GOT3 (cell line): Measurements from ENCODE around the gene ACSM2A.
"Not testable (repeated sequence)": the region's sequence is repeated elsewhere in the genome, so short reads cannot be mapped to it uniquely, and the experiment has no call there.

Experiments used
- DNase-seq: peaks from one replicate; lab custom pipeline; 2025; ENCODE audit warnings: mixed read lengths; lab: John Stamatoyannopoulos, UW

ACSM2A gene, protein sequence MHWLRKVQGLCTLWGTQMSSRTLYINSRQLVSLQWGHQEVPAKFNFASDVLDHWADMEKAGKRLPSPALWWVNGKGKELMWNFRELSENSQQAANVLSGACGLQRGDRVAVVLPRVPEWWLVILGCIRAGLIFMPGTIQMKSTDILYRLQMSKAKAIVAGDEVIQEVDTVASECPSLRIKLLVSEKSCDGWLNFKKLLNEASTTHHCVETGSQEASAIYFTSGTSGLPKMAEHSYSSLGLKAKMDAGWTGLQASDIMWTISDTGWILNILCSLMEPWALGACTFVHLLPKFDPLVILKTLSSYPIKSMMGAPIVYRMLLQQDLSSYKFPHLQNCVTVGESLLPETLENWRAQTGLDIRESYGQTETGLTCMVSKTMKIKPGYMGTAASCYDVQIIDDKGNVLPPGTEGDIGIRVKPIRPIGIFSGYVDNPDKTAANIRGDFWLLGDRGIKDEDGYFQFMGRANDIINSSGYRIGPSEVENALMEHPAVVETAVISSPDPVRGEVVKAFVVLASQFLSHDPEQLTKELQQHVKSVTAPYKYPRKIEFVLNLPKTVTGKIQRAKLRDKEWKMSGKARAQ

DNA sequence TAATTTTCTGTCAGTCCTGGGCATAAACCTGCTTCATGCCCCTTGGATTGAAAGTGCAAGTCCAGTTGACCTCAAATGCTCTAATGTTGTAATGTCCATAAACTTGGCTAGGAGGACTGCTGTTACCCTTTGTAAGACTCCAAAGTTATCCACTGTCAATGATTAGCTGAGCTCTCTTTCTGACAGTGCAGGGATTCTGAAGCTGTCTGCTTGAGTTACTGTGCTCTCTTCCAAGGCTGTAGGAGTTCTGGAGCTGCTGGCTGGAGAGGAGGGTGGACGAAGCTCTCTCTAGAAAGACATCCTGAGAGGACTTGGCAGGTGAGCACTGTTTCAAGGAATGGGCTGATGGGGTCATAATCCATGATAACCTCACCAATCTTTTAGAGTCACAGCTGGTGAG lies at the start of gene ACSM2A:
Gene ACSM2A, plus strand, starts transcription at position 158 of the 400 bp plus-strand sequence. CDS start 8,594 bp downstream, outside the sequence.
- not testable (repeated sequence) for DNase-seq

GRCh38 chr16:20402651-20403050 lies 48.7 kb upstream of the ACSM2A start:
- no peak for DNase-seq

- no peak for DNase-seq
These were observed 46.7 kb upstream of the ACSM2A start, which contains the start of gene PDILT for GRCh38 chr16:20404637-20405036. PDILT (minus strand) TSS chr16:20404737; CDS start chr16:20399300, 5,437 bp downstream.

DNA sequence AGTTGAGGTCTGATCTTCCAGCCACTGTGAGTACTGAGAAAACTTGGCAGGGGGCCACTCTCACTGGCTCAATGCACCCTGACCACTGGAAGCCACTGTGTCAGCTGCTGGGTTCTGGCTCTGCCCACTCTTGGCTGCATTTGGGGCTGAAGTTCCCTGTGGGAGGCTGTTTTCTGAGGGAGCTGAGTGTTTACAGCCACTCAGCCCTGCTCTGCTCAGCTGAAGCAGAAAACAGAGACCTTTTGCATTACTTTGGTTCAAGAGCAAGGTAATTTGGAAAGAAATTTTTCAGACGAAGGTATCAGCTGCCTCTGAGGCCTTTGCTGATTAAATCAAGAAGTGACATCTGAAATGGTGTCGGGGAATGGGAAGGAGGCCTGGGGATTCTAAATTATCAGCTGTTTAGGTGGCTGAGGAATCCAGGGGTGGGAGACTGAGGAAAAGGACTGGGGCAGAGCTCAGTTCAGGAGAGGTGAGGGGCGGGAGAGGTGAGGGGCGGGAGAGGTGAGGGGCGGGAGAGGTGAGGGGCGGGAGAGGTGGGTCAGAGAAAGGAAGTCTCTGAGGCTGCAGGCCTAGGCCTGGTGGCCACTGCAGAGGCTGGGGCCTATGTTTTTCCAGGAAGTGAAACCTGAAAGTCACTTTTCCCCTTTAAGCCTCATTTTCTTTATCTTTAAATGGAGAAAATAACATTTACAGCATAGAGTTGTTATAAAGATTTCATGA lies 41.8 kb upstream of the ACSM2A start, which contains the start of gene ACSM5:
Gene ACSM5, plus strand, starts transcription at position 137 of the 723 bp plus-strand sequence. CDS start 1,951 bp downstream, outside the sequence.
- no peak for DNase-seq

DNA sequence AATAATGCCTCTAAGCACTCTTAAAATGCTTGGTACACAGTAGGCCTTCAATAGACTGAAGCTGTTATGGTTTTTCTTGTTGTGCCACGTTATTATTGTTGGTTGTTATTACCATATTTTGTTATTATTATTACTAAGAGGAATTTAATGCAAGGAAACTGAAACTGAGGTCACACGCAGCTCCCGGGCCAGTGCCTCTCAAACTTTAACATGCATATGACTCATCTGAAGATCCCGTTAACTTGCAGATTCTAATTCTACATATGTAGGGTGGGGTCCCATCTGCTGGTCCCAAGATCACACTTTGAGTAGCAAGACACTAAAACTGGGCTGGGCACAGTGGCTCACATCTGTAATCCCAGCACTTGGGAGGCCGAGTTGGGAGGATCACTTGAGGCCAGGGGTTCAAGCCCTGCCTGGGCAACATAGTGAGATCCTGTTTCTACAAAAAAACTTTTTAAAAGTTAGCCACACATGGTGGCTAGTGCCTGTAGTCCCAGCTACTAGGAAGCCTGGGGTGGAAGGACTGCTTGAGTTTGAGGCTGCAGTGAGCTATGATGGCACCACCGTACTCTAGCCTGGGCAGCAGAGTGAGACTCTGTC lies 41.1 kb upstream of the ACSM2A start:
- DNase-seq = no peak

- no peak for DNase-seq
These were observed 40.3 kb upstream of the ACSM2A start for GRCh38 chr16:20411055-20411454.

DNA sequence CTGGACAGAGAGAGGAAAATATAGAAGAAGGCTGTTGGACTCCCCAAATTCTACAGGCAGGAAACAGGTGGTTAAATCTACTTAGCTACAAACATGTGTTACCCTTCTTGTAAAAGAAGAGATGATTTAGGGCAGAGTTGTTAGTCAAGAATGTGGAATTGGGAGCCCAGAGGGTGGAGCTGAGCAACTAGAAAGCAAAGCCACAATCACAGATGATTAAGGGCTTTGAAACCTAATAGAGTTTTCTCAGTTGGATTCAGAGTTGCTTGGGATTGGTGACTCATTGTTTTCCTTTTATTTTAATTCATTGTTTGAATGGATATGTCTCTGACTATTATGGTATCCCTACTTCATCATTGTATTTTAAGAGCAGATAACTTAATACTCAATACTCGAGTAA lies 35.8 kb upstream of the ACSM2A start:
- no peak for DNase-seq

DNA sequence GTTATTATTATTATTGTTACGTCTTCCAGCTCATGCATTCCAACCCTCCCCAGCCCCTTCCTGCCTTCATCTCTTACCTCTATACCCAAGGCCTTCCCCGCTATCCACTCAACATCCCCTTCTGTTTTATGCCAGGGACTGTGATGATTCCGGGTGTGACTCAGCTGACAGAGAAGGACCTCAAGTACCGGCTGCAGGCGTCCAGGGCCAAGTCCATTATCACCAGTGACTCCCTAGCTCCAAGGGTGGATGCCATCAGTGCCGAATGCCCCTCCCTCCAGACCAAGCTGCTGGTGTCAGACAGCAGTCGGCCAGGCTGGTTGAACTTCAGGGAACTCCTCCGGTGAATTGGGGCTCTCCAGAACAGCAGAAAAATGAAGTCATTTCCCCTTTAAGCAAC lies 32.2 kb upstream of the ACSM2A start:
- DNase-seq = not testable (repeated sequence)

- DNase-seq = not testable (repeated sequence)
These were observed 29.6 kb upstream of the ACSM2A start for GRCh38 chr16:20421748-20422147.

DNA sequence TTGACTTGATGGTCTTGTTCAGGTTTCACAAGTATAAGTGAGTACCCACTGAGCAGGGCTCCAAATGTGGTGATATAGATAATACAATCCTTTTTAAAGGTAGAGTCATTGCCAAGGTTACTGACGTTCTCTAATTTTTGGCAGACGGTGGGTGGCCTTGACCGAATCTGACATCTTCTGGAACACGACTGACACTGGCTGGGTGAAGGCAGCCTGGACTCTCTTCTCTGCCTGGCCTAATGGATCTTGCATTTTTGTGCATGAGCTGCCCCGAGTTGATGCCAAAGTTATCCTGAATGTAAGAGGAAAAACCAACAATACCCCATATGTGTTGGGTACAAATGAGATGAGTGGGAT lies 27.6 kb upstream of the ACSM2A start:
- not testable (repeated sequence) for DNase-seq

- DNase-seq = no peak
These were observed 27.0 kb upstream of the ACSM2A start for GRCh38 chr16:20424129-20424866.

DNA sequence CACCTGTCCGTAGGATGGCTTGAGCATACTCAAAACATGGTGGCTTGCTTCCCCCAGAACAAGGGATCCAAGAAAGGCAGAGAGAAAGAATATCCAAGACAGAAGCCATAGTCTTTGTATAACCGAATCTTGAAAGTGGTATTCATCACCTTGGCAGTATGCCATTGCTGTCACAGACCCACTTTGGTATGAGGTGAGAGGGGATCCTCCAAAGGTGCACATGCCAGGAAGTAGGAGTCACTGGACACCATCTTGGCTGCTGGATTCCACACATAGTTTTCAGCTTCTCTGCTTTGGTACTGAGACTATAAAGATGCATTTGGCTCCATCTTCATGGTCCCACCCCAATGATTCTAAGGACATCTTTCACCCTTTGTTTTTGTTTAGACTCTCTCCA lies 23.9 kb upstream of the ACSM2A start:
- not testable (repeated sequence) for DNase-seq

DNA sequence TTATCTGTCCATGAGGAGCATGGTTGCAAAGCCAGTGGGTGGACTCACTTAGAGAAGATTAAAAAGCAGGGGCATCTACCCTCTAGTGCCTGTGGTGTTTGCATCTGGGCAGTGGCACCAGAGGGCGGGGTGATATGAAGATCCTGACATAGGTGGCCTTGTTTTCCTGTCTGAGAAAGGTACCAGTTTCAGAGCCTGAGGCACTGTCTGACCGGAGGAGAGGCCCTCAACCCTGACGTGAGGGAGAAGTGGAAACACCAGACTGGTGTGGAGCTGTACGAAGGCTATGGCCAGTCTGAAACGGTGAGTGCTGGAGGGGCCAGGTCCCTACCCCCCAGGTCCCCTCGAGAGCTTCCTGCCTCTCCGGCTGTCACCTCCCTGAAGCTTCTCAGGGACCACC lies 21.8 kb upstream of the ACSM2A start:
- DNase-seq = not testable (repeated sequence)

- not testable (repeated sequence) for DNase-seq
These were observed 20.8 kb upstream of the ACSM2A start for GRCh38 chr16:20430480-20430879.

DNA sequence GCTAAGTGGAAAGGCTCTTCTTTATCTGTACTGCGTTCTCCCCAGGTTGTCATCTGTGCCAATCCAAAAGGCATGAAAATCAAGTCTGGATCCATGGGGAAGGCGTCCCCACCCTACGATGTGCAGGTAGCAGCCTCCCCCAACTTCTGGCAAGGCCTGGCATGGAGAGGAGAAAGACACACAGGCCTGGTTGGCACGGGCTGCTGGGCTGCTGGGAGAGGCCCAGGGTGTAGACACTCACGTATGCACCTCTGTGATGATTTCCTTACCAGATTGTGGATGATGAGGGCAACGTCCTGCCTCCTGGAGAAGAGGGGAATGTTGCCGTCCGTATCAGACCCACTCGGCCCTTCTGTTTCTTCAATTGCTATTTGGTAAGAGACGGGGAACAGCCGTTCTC lies 20.4 kb upstream of the ACSM2A start:
- no peak for DNase-seq

GRCh38 chr16:20438950-20439349 lies 12.4 kb upstream of the ACSM2A start:
- not testable (repeated sequence) for DNase-seq

DNA sequence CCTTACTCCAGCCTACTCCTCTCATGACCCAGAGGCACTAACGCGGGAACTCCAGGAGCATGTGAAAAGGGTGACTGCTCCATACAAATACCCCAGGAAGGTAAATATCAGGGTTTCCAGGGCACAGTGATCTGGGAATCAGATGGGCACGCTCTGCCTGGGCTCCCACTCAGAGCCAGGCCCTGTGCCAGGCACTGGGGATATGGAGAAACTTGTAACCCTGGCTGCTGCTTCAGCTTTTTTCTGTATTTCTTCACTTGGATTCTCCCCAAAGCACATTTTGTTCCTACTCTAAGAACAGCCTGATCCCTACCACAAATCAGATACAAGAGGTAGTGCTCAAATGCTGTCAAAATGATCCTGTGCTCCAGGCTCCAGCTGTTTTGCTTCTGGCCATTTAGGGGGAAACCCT lies 11.5 kb upstream of the ACSM2A start:
- DNase-seq = not testable (repeated sequence)

GRCh38 chr16:20440731-20441130 lies 10.6 kb upstream of the ACSM2A start:
- not testable (repeated sequence) for DNase-seq

DNA sequence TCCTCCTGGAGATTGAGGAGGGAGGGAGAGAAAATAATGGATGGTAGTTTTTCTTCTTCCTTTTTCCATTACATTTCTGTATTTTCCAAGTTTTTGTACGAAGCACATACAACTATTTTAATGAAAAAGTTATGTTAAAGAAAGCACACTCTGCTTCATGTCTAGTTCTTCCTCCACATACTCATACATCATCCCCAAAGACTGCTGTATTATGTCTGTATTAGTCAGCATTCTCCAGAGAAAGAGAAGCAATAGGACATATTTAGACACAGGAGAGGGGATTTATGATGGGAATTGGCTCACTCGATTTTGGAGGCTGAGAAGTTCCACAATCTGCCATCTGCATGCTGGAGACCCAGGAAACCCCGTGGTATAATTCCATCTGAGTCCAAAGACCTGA lies 10.1 kb upstream of the ACSM2A start:
- DNase-seq = no peak

GRCh38 chr16:20441859-20442258 lies 9.5 kb upstream of the ACSM2A start:
- DNase-seq = not testable (repeated sequence)

- not testable (repeated sequence) for DNase-seq
These were observed 4.5 kb upstream of the ACSM2A start for GRCh38 chr16:20446652-20447393.
